HG03460 (cell line): Measurements from ENCODE around the gene LDHA.

ENCODE experiments used
- ATAC-seq: cut with Tn5 transposase; IDR thresholded peaks from one replicate; pipeline ENCODE4 v1.9.1; 2021; ENCODE audit not compliant: unreplicated experiment

The LDHA gene

GRCh38 chr11:18394275-18394927, at the start of gene LDHA:
TSS of gene LDHA (plus strand) at chr11:18394563. CDS start at chr11:18396843, 2,280 bp downstream.
- ATAC-seq = peak; percentile 71

GRCh38 chr11:18347471-18348125, 46.8 kb upstream of the LDHA start:
- ATAC-seq = no peak

GRCh38 chr11:18352581-18352980, 41.8 kb upstream of the LDHA start:
- ATAC-seq = no peak

GRCh38 chr11:18358646-18359045, 35.7 kb upstream of the LDHA start:
- ATAC-seq = no peak

- ATAC-seq = no peak
Measured at GRCh38 chr11:18361154-18361553, 33.2 kb upstream of the LDHA start.

GRCh38 chr11:18364495-18365073, 29.8 kb upstream of the LDHA start:
- no peak for ATAC-seq

- ATAC-seq = no peak
Measured at GRCh38 chr11:18365741-18366140, 28.6 kb upstream of the LDHA start.

GRCh38 chr11:18366286-18366685, 28.1 kb upstream of the LDHA start:
- no peak for ATAC-seq

GRCh38 chr11:18367431-18367830, 26.9 kb upstream of the LDHA start:
- ATAC-seq = no peak

- ATAC-seq = no peak
Measured at GRCh38 chr11:18368221-18368620, 26.1 kb upstream of the LDHA start.

- ATAC-seq = no peak
Measured at GRCh38 chr11:18369398-18369797, 25.0 kb upstream of the LDHA start.

GRCh38 chr11:18371279-18371678, 23.1 kb upstream of the LDHA start:
- ATAC-seq = no peak

GRCh38 chr11:18372201-18372600, 22.2 kb upstream of the LDHA start:
- ATAC-seq = no peak

GRCh38 chr11:18374956-18375355, 19.4 kb upstream of the LDHA start:
- no peak for ATAC-seq

GRCh38 chr11:18375941-18376340, 18.4 kb upstream of the LDHA start:
- ATAC-seq = no peak

- ATAC-seq = no peak
Measured at GRCh38 chr11:18379201-18379600, 15.2 kb upstream of the LDHA start.

- peak; percentile 82 for ATAC-seq
Measured at GRCh38 chr11:18383388-18384156, 10.8 kb upstream of the LDHA start.

GRCh38 chr11:18384157-18384641, 10.2 kb upstream of the LDHA start:
- ATAC-seq = peak; percentile 40

- ATAC-seq = no peak
Measured at GRCh38 chr11:18390088-18390487, 4.3 kb upstream of the LDHA start.

- ATAC-seq = no peak
Measured at GRCh38 chr11:18392434-18393321, 1.7 kb upstream of the LDHA start.
